K562 (cell line): ENCODE data around the gene ILF2. TPM values are rescaled to one million over a fixed set of nuclear protein-coding genes. Genes with fewer than 3 reads are reported as not detected.
A peak's percentile ranks its signal among the peaks of the same experiment; 100 is the strongest.

Experiments
- E2F1 ChIP-seq: sonication (generic); formaldehyde crosslinking; IDR thresholded peaks from 2 replicates; pipeline ENCODE4 v1.8.1; 2023; ENCODE audit warnings: mild to moderate bottlenecking, missing genetic modification reagents, moderate library complexity
- MAZ ChIP-seq, 2 experiments: fragments of 450-650 bp in 1 of 2; sonication (generic) in 1 of 2; formaldehyde crosslinking; IDR thresholded peaks in 1 of 2; conservative IDR thresholded peaks in 1 of 2; 2 replicates each; pipeline versions ENCODE4 v1.4.0 to v1.5.0; 2020; ENCODE audit warnings: mild to moderate bottlenecking in 1 of 2, missing genetic modification reagents in 1 of 2
- PHF8 ChIP-seq: fragments of 200-600 bp; sonication (generic); IDR thresholded peaks from 2 replicates; pipeline ENCODE4 v1.6.1; 2012; ENCODE audit warnings: mixed run types, mild to moderate bottlenecking, inconsistent platforms, low read length, moderate library complexity, borderline replicate concordance
- polyA plus RNA-seq, 8 experiments: library from polyadenylated mRNA; depleted of rRNA in 4 of 8; stranded (reverse) in 5 of 8; unstranded in 3 of 8; fragments of >200 nt; fragmentation: Nextera tagmentation in 2 of 8; fragmentation: Illumina TruSeq in 1 of 8; extraction: Ambion mirVana in 2 of 8; extraction: Trizol in 1 of 8; gene quantifications; 2 replicates each; pipeline versions ENCODE4 v1.2.1 to v1.2.3, GENCODE V29; 2011 to 2014; ENCODE audit warnings: inconsistent platforms in 1 of 8, missing spikeins in 1 of 8
- total RNA-seq, 7 experiments: library from RNA; depleted of rRNA in 6 of 7; stranded (reverse); fragments of >200 nt in 6 of 7; fragmentation: Illumina TruSeq in 2 of 7; extraction: Trizol in 2 of 7; gene quantifications; 2 replicates each; pipeline versions ENCODE4 v1.2.1 to v1.2.3, GENCODE V29; 2011 to 2021; ENCODE audit warnings: low replicate concordance in 1 of 7
- TF ChIP-seq, protein P1 (sequence below), 2 experiments: fragments of 450-650 bp; IDR thresholded peaks; 2 replicates each; pipeline ENCODE4 v1.6.1; 2018; ENCODE audit warnings: mild to moderate bottlenecking in 2 of 2, low read depth in 1 of 2; ENCODE audit not compliant: partially characterized antibody in 2 of 2
- TF ChIP-seq, protein P2 (sequence below): sonication (generic); formaldehyde crosslinking; IDR thresholded peaks from 2 replicates; pipeline ENCODE4 v1.9.0; 2022; ENCODE audit warnings: mild to moderate bottlenecking, missing genetic modification reagents
- TF ChIP-seq, protein P3 (sequence below), 2 experiments: fragments of 450-650 bp in 1 of 2; sonication (generic) in 1 of 2; formaldehyde crosslinking in 1 of 2; IDR thresholded peaks; 2 replicates each; pipeline versions ENCODE4 v1.7.1 to v1.9.0; 2016 to 2022; ENCODE audit warnings: inconsistent platforms in 1 of 2, mild to moderate bottlenecking in 1 of 2, missing genetic modification reagents in 1 of 2

ILF2 gene
- total and polyA plus RNA-seq, 9 of the 15 experiments (the other 6 are each of a cell fraction or from before 2014, with no cell fraction given): 282 to 726 (median 474) TPM

- TF ChIP-seq, protein P1, sequence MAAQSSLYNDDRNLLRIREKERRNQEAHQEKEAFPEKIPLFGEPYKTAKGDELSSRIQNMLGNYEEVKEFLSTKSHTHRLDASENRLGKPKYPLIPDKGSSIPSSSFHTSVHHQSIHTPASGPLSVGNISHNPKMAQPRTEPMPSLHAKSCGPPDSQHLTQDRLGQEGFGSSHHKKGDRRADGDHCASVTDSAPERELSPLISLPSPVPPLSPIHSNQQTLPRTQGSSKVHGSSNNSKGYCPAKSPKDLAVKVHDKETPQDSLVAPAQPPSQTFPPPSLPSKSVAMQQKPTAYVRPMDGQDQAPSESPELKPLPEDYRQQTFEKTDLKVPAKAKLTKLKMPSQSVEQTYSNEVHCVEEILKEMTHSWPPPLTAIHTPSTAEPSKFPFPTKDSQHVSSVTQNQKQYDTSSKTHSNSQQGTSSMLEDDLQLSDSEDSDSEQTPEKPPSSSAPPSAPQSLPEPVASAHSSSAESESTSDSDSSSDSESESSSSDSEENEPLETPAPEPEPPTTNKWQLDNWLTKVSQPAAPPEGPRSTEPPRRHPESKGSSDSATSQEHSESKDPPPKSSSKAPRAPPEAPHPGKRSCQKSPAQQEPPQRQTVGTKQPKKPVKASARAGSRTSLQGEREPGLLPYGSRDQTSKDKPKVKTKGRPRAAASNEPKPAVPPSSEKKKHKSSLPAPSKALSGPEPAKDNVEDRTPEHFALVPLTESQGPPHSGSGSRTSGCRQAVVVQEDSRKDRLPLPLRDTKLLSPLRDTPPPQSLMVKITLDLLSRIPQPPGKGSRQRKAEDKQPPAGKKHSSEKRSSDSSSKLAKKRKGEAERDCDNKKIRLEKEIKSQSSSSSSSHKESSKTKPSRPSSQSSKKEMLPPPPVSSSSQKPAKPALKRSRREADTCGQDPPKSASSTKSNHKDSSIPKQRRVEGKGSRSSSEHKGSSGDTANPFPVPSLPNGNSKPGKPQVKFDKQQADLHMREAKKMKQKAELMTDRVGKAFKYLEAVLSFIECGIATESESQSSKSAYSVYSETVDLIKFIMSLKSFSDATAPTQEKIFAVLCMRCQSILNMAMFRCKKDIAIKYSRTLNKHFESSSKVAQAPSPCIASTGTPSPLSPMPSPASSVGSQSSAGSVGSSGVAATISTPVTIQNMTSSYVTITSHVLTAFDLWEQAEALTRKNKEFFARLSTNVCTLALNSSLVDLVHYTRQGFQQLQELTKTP (IDR thresholded peaks at IDR 0.05; ENCODE audit: low read depth in 1 of 2, partially characterized antibody in 2 of 2): peak; percentile 42 to 49
- TF ChIP-seq E2F1 (CRISPR knock-in tag) (peak; percentile 94), PHF8 (peak; percentile 99), MAZ (CRISPR knock-in tag; conservative IDR thresholded peaks at IDR 0.05 in 1 of 2, IDR thresholded peaks at IDR 0.05 in 1 of 2) (peak; percentile 55 to 65)
- TF ChIP-seq, protein P2, sequence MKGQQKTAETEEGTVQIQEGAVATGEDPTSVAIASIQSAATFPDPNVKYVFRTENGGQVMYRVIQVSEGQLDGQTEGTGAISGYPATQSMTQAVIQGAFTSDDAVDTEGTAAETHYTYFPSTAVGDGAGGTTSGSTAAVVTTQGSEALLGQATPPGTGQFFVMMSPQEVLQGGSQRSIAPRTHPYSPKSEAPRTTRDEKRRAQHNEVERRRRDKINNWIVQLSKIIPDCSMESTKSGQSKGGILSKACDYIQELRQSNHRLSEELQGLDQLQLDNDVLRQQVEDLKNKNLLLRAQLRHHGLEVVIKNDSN: no peak
- TF ChIP-seq, protein P3, sequence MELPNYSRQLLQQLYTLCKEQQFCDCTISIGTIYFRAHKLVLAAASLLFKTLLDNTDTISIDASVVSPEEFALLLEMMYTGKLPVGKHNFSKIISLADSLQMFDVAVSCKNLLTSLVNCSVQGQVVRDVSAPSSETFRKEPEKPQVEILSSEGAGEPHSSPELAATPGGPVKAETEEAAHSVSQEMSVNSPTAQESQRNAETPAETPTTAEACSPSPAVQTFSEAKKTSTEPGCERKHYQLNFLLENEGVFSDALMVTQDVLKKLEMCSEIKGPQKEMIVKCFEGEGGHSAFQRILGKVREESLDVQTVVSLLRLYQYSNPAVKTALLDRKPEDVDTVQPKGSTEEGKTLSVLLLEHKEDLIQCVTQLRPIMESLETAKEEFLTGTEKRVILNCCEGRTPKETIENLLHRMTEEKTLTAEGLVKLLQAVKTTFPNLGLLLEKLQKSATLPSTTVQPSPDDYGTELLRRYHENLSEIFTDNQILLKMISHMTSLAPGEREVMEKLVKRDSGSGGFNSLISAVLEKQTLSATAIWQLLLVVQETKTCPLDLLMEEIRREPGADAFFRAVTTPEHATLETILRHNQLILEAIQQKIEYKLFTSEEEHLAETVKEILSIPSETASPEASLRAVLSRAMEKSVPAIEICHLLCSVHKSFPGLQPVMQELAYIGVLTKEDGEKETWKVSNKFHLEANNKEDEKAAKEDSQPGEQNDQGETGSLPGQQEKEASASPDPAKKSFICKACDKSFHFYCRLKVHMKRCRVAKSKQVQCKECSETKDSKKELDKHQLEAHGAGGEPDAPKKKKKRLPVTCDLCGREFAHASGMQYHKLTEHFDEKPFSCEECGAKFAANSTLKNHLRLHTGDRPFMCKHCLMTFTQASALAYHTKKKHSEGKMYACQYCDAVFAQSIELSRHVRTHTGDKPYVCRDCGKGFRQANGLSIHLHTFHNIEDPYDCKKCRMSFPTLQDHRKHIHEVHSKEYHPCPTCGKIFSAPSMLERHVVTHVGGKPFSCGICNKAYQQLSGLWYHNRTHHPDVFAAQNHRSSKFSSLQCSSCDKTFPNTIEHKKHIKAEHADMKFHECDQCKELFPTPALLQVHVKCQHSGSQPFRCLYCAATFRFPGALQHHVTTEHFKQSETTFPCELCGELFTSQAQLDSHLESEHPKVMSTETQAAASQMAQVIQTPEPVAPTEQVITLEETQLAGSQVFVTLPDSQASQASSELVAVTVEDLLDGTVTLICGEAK (IDR thresholded peaks at IDR 0.05): peak; percentile 54
- TF ChIP-seq, protein P3 (CRISPR knock-in tag; IDR thresholded peaks at IDR 0.05): no peak
These were observed 36.8 kb downstream of the ILF2 start, which contains the start of gene CHTOP (continued) for GRCh38 chr1:153633754-153634665.
